GM10266 (cell line): ENCODE measurements around the gene KRTAP10-5.

Experiments
- DNase-seq: peaks from one replicate; pipeline ENCODE4 v3.0.0; 2012; ENCODE audit errors: extremely low spot score
- CTCF ChIP-seq: IDR thresholded peaks from 2 replicates; pipeline ENCODE4 v1.5.1; 2012; ENCODE audit warnings: mild to moderate bottlenecking, low read depth; ENCODE audit not compliant: control insufficient read depth, insufficient read depth; ENCODE audit errors: missing control alignments

The KRTAP10-5 gene

GRCh38 chr21:44583800-44584147, 3.4 kb upstream of the KRTAP10-5 start:
- no peak for DNase-seq
- TF ChIP-seq CTCF = no peak

- TF ChIP-seq CTCF = no peak
- no peak for DNase-seq
Observed at GRCh38 chr21:44583089-44583799, 2.8 kb upstream of the KRTAP10-5 start.

DNA sequence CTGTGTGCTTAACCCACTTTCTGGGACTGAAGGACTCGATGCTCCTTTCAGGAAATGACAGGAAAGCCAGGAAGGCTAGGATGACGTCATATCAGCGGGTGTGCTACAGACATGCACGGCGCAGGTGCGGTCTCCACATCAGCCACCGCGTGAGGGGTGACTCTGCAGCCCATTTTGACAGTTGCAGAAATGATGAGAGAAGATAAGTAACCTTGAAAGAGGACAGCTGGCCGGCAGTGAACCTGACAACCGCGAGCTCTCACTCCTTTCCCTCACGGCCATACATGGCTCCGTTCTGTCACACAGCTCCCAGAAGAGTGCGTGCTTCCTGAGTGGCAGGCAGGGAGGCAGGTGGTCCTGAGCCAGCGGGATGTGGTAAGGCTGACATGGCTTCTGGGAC, 1.7 kb upstream of the KRTAP10-5 start:
- DNase-seq = no peak
- no peak for TF ChIP-seq CTCF

- TF ChIP-seq CTCF = no peak
- no peak for DNase-seq
Observed at GRCh38 chr21:44581158-44581557, 754 bp upstream of the KRTAP10-5 start.

DNA sequence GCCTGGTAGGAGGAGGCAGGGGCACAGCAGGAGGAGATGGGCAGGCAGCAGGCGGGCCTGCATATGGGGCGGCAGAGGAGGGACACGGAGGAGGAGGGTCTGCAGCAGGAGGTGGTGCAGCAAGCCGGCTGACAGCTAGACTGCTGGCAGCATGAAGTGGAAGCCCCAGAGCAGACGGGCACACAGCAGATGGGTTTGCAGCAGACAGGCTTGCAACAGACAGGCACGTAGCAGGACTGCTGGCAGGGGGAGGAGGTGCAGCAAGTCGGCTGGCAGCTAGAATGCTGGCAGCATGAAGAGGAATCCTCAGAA, 615 bp downstream of the KRTAP10-5 start:
- no peak for DNase-seq
- no peak for TF ChIP-seq CTCF

DNA sequence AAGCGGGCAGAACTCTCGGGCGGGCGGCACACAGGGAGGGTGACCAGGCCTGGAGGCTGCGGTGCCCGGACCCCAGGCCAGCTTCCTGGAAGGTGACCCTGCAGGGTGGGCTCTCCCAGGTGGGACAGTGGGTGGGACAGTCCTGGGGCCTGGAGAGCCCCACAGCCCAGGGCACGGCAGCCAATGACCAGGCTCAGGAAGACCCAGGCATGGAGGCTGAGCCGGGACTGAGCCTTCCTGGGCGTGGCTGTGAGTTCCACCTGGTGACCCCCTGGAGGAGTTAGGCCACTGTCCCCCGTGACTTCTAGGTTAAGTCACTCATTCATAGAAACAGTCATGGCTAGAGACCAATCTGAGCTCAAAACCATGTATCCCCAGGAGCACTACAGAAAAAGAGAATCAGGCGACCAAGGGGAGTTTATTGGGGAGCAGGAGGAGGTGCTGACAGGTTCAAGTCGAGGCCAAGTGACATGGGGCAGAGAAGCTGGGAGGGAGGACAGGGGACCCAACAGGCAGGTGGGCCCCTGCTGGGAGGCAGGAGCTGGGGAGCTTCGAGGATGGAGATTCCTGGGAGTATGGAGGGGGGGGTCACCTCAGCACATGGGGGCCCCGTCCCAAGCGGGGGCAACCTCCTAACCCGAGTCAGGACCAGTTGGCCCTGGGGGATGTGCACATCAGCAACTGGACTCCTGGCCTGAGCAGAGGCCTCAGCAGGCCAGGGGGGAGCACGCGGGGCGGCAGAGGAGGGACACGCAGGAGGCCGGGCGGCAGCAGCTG, 1.2 kb downstream of the KRTAP10-5 start:
- no peak for DNase-seq
- no peak for TF ChIP-seq CTCF

- no peak for TF ChIP-seq CTCF
- DNase-seq = no peak
Observed at GRCh38 chr21:44578371-44579055, 1.9 kb downstream of the KRTAP10-5 start.
